Thyroid gland (tissue), 4 donors: ENCODE results near the gene USP49.

ENCODE experiments used
- POLR2A ChIP-seq, 2 donors: fragments of 450-650 bp; IDR thresholded peaks; one replicate each; pipeline ENCODE4 v1.6.1; 2017; ENCODE audit warnings: antibody characterized with exemption in 2 of 2, mild to moderate bottlenecking in 2 of 2, moderate library complexity in 1 of 2
- TF ChIP-seq, protein P1 (sequence below), 6 experiments: fragments of 200-600 bp in 3 of 6; fragments of 450-650 bp in 3 of 6; sonication (generic) in 3 of 6; IDR thresholded peaks; one replicate each; pipeline ENCODE4 v1.5.1; 2016 to 2019; ENCODE audit warnings: antibody characterized with exemption in 6 of 6, mild to moderate bottlenecking in 2 of 6, inconsistent platforms in 1 of 6, moderate library complexity in 1 of 6

DNA sequence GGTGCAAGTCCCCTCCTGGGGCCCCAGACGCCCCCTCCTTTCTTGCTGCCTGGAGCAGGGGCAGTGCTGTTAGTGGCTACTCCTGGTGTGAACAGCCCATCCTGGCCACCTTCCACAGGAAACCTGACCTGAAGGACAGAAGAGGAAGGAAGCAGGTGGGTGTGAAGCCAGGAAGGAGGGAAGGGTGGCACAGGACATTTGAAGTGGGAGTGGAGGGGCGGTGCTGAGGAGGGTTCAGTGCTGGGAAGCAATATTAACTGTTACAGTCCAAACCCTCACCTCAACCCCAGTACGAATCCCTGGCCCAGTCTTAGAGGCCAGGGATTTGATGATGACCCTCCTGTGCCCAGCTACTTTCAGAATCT, 113.8 kb downstream of the USP49 start:
- TF ChIP-seq, protein P1, sequence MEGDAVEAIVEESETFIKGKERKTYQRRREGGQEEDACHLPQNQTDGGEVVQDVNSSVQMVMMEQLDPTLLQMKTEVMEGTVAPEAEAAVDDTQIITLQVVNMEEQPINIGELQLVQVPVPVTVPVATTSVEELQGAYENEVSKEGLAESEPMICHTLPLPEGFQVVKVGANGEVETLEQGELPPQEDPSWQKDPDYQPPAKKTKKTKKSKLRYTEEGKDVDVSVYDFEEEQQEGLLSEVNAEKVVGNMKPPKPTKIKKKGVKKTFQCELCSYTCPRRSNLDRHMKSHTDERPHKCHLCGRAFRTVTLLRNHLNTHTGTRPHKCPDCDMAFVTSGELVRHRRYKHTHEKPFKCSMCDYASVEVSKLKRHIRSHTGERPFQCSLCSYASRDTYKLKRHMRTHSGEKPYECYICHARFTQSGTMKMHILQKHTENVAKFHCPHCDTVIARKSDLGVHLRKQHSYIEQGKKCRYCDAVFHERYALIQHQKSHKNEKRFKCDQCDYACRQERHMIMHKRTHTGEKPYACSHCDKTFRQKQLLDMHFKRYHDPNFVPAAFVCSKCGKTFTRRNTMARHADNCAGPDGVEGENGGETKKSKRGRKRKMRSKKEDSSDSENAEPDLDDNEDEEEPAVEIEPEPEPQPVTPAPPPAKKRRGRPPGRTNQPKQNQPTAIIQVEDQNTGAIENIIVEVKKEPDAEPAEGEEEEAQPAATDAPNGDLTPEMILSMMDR (IDR thresholded peaks at IDR 0.05): no peak
- no peak for TF ChIP-seq POLR2A (IDR thresholded peaks at IDR 0.05)
